SJSA1 (cell line): Measurements from ENCODE around the gene TMEM97. TPM values are rescaled to one million over a fixed set of nuclear protein-coding genes. Genes with fewer than 3 reads are reported as not detected.
A peak's percentile ranks its signal among the peaks of the same experiment; 100 is the strongest.

ENCODE experiments used
- DNase-seq, 2 experiments: peaks; one replicate each; pipeline ENCODE4 v3.0.0-alpha.2; 2015 to 2020; ENCODE audit warnings: low spot score in 2 of 2, low read depth in 1 of 2
- H3K27ac ChIP-seq: fragments of 250-450 bp; sonication (Bioruptor Pico); 2 replicates; pipeline ENCODE4 v1.5.1; 2020; ENCODE audit warnings: mild to moderate bottlenecking, moderate library complexity
- H3K27me3 ChIP-seq: fragments of 250-450 bp; sonication (Bioruptor Pico); replicated peaks from 2 replicates; pipeline ENCODE4 v1.5.1; 2020; ENCODE audit warnings: mild to moderate bottlenecking, moderate library complexity
- H3K36me3 ChIP-seq: fragments of 250-450 bp; sonication (Bioruptor Pico); 2 replicates; pipeline ENCODE4 v1.5.1; 2020; ENCODE audit warnings: mild to moderate bottlenecking
- H3K4me1 ChIP-seq: fragments of 250-450 bp; sonication (Bioruptor Pico); replicated peaks from 2 replicates; pipeline ENCODE4 v1.6.1; 2021; ENCODE audit warnings: mild to moderate bottlenecking
- H3K4me3 ChIP-seq: fragments of 250-450 bp; sonication (Bioruptor Pico); 2 replicates; pipeline ENCODE4 v1.5.1; 2020; ENCODE audit warnings: mild to moderate bottlenecking
- H3K9me3 ChIP-seq: fragments of 250-450 bp; sonication (Bioruptor Pico); replicated peaks from 2 replicates; pipeline ENCODE4 v1.5.1; 2020; ENCODE audit warnings: mild to moderate bottlenecking
- total RNA-seq: library from RNA; depleted of rRNA; stranded (reverse); fragments of >200 nt; shearing (Covaris generic); gene quantifications from 2 replicates; pipeline ENCODE4 v1.2.3, GENCODE V29; 2014; rRNA removed

Gene TMEM97
- total RNA-seq, 1 experiment from 2014 or later = 61.5 TPM

DNA sequence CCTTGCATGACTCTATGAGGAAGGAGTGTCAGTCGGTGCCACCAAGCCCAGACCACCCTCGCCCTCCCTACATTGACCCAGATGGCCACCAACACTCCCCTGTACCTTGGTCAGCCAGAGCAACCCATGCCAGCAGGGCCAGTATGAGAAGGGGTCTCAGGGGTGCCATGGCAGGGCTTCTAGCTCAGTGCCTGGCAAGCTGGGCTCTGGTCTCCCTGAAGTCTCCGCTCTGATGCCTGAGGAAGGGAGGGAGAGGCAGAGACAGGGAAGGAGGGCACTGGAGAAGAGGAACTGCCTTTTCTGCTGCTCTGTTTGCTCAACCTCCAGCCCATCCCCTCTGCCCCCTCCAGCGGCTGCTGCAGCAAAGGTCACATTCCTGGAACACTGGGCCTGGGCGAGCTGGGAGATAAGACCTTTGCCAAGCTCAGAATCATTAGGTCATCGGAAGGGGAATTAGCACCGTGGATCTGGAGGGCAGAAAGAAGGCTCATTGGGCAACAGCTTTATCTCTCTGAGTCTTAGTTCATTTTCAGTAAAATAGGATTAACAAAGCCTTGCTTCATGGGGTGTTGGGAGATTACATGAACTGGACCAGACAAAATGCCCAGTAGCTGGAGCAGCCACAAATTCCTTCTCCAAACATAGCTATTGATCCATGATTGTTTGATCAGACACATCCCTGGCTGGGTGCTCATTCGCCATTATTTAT lies 51.2 kb downstream of the TMEM97 start, which contains the start of gene VTN:
Gene VTN, minus strand, starts transcription at position 273 of the 709 bp plus-strand sequence. Its CDS starts 104 bp downstream, at position 169.
- DNase-seq = no peak
- Histone ChIP-seq H3K36me3 (0 out of 2 replicates have a peak, but pooled peaks cover 6% of the 10 kb centered on the region), H3K4me3 (peak within 1 kb of the TSS; percentile 67), H3K27me3 (no peaks in the 10 kb centered on the region), H3K27ac (0 out of 2 replicates have a peak within 1 kb of the TSS, but pooled peaks have one; percentile 14), H3K4me1 (peaks cover 24% of the 10 kb centered on the region), H3K9me3 (no peaks in the 10 kb centered on the region)

- H3K4me3 ChIP-seq = peak overlapping the region; percentile 67
- no peaks in the 10 kb centered on the region for H3K27me3 ChIP-seq
- 0 out of 2 replicates have a peak overlapping the region, but pooled peaks have one; percentile 14 for H3K27ac ChIP-seq
- 0 out of 2 replicates have a peak, but pooled peaks cover 6% of the 10 kb centered on the region for H3K36me3 ChIP-seq
- H3K9me3 ChIP-seq = no peaks in the 10 kb centered on the region
- no peak for DNase-seq
- H3K4me1 ChIP-seq = peaks cover 24% of the 10 kb centered on the region
These were observed 51.7 kb downstream of the TMEM97 start for GRCh38 chr17:28370744-28371103.

- Histone ChIP-seq H3K36me3 (0 out of 2 replicates have a peak, but pooled peaks cover 6% of the 10 kb centered on the region), H3K4me1 (peaks cover 24% of the 10 kb centered on the region), H3K4me3 (peak within 1 kb of the TSS; percentile 67), H3K27ac (0 out of 2 replicates have a peak within 1 kb of the TSS, but pooled peaks have one; percentile 14), H3K27me3 (no peaks in the 10 kb centered on the region), H3K9me3 (no peaks in the 10 kb centered on the region)
- peak; percentile 85 to 97 for DNase-seq
These were observed 52.5 kb downstream of the TMEM97 start, which contains the start of gene SARM1 for GRCh38 chr17:28371245-28372202. TSS of gene SARM1 (plus strand) at chr17:28371694. CDS start at chr17:28372033, 339 bp downstream.

- peaks cover 24% of the 10 kb centered on the region for H3K4me1 ChIP-seq
- H3K27me3 ChIP-seq = no peaks in the 10 kb centered on the region
- peak in 1 of 2 experiments; percentile 52 for DNase-seq
- 0 out of 2 replicates have a peak, but pooled peaks cover 6% of the 10 kb centered on the region for H3K36me3 ChIP-seq
- 0 out of 2 replicates have a peak overlapping the region, but pooled peaks have one; percentile 8 for H3K27ac ChIP-seq
- H3K4me3 ChIP-seq = peak overlapping the region; percentile 67
- H3K9me3 ChIP-seq = no peaks in the 10 kb centered on the region
These were observed 53.4 kb downstream of the TMEM97 start for GRCh38 chr17:28372203-28372944.

GRCh38 chr17:28372945-28373274 lies 53.9 kb downstream of the TMEM97 start:
- Histone ChIP-seq H3K4me3 (peak overlapping the region; percentile 67), H3K27ac (no peak overlapping the region), H3K36me3 (0 out of 2 replicates have a peak, but pooled peaks cover 6% of the 10 kb centered on the region), H3K4me1 (peaks cover 24% of the 10 kb centered on the region), H3K9me3 (no peaks in the 10 kb centered on the region), H3K27me3 (no peaks in the 10 kb centered on the region)
- DNase-seq = no peak

Other genes starting within 250 kb of the TMEM97 start
- 40.2 and 52.1 TPM in 2 replicates for gene IFT20, start 16.3 kb downstream of the TMEM97 start, total RNA-seq
- 30.0 and 30.1 TPM in 2 replicates for gene TNFAIP1, start 16.6 kb downstream of the TMEM97 start, total RNA-seq
- 110 and 125 TPM in 2 replicates for gene POLDIP2, start 38.3 kb downstream of the TMEM97 start, total RNA-seq
- gene SEBOX, start 46.0 kb downstream of the TMEM97 start, total RNA-seq = not detected in 2 replicates
- 0.08 TPM in 1 of 2 replicates, not detected in the other for gene VTN, start 51.1 kb downstream of the TMEM97 start, total RNA-seq
- gene SARM1, start 52.5 kb downstream of the TMEM97 start, total RNA-seq = 10.8 and 18.0 TPM in 2 replicates
- 1.8 and 2.5 TPM in 2 replicates for gene SLC46A1, start 87.0 kb downstream of the TMEM97 start, total RNA-seq
- not detected in 2 replicates for gene SLC13A2, start 154.4 kb downstream of the TMEM97 start, total RNA-seq
- gene FOXN1, start 187.1 kb downstream of the TMEM97 start, total RNA-seq = not detected in 2 replicates
- 19.7 and 27.2 TPM in 2 replicates for gene UNC119, start 233.4 kb downstream of the TMEM97 start, total RNA-seq